BJ (cell line): ENCODE measurements around the gene ATP2A1. TPM values are rescaled to one million over a fixed set of nuclear protein-coding genes. Genes with fewer than 3 reads are reported as not detected.

Experiments
- CTCF ChIA-PET: fragments of 350-600 bp; formaldehyde crosslinking; extraction: SDS; loops from one replicate; lab custom pipeline; 2021; ENCODE audit warnings: antibody characterized with exemption, inconsistent platforms; lab: Yijun Ruan, JAX
- POLR2A ChIA-PET: fragments of 300-600 bp; sonication (Branson Sonifier 250); formaldehyde crosslinking; extraction: SDS; loops from one replicate; lab custom pipeline; 2021; ENCODE audit warnings: antibody characterized with exemption; lab: Charles Lee
- DNase-seq: peaks from one replicate; pipeline ENCODE4 v3.0.0-alpha.2; 2011; ENCODE audit warnings: low read depth
- H3K27me3 ChIP-seq: 2 replicates; pipeline ENCODE4 v1.6.0; 2011; ENCODE audit warnings: low read length; ENCODE audit not compliant: control insufficient read depth, insufficient read depth
- H3K36me3 ChIP-seq: 2 replicates; pipeline ENCODE4 v1.5.1; 2011; ENCODE audit warnings: low read length; ENCODE audit not compliant: control insufficient read depth, insufficient read depth
- H3K4me3 ChIP-seq: 2 replicates; pipeline ENCODE4 v1.5.1; 2011; ENCODE audit warnings: low read depth, mild to moderate bottlenecking, control low read depth, low read length
- CTCF ChIP-seq: IDR thresholded peaks from 2 replicates; pipeline ENCODE4 v1.5.1; 2011; ENCODE audit warnings: low read depth, mild to moderate bottlenecking, control low read depth, inconsistent platforms, low read length, moderate library complexity; ENCODE audit not compliant: insufficient read depth
- polyA plus RNA-seq: library from polyadenylated mRNA; depleted of rRNA; stranded (reverse); fragments of >200 nt; gene quantifications from 2 replicates; pipeline ENCODE4 v1.2.3, GENCODE V29; 2011

The ATP2A1 gene
- polyA plus RNA-seq, 1 experiment, result 0.44 TPM

DNA sequence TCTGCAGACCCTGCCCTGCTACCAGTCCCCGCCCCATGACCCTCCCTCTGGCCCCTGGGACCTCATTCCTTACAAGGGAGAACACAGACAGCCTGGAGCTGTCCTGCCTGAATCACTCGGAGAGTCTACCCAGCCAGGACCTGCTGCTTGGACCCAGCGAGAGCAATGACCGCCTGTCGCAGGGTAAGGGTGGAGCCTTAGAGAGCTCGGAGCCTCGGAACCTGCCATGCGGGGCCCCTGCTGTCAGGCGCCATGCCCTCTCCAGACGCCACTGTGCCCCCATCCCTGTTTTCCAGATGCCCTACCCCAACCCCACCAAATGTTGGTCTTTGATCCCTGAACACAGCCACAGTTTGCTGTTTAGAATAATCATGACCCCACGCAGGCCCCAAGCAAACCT, 9.1 kb upstream of the ATP2A1 start:
- CTCF ChIA-PET, result interaction anchor here (5.0 kb wide), 1 partner anchor 76 kb away, joined by 24 read pairs; no protein-coding TSS in a partner anchor
- peaks cover 35% of the 10 kb centered on the region for H3K36me3 ChIP-seq

DNA sequence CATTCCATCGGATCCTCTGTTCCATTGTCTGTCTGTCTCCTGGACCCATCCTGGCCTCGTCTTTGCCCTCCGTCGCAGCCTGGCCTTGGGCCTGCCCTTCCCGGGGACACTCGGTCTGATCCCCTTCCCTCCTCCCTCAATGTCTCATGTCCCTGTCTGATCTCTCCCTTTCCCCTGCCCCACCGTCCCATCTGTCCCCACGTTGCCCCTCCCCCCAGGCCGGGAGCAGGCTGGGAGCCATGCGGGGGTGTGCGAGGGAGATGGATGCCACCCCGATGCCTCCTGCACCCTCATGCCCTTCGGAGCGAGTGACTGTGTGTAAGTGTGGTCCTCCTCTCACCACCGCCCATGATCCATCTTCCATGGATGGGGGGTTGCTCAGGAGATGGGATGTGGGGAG, 5.3 kb upstream of the ATP2A1 start:
- DNase-seq, result no peak
- no peak for TF ChIP-seq CTCF
- Histone ChIP-seq H3K4me3 (no peak overlapping the region), H3K36me3 (peaks cover 32% of the 10 kb centered on the region), H3K27me3 (no peaks in the 10 kb centered on the region)
- ChIA-PET POLR2A (no interaction called here), CTCF (interaction anchor here (0.8 to 5.0 kb wide), 7 partner anchors 8 to 72 kb away, joined by 3 to 24 read pairs (median 4); partner anchors contain the start of genes SH2B1 and TUFM)

More for the DNA sequence above, 9.1 kb upstream of the ATP2A1 start:
- Histone ChIP-seq H3K4me3 (no peak overlapping the region), H3K27me3 (no peaks in the 10 kb centered on the region)
- POLR2A ChIA-PET, result no interaction called here
- no peak for DNase-seq
- TF ChIP-seq CTCF, result no peak

GRCh38 chr16:28873543-28874201, 4.6 kb upstream of the ATP2A1 start:
- CTCF ChIA-PET, result interaction anchor here (1.0 to 5.0 kb wide), 8 partner anchors 9 to 71 kb away, joined by 3 to 24 read pairs (median 4); partner anchors contain the start of genes SH2B1 and TUFM
- peak; percentile 77 for TF ChIP-seq CTCF
- DNase-seq, result no peak
- Histone ChIP-seq H3K36me3 (peaks cover 32% of the 10 kb centered on the region), H3K4me3 (no peak overlapping the region), H3K27me3 (no peaks in the 10 kb centered on the region)
- POLR2A ChIA-PET, result no interaction called here

- TF ChIP-seq CTCF, result no peak
- POLR2A ChIA-PET, result no interaction called here
- CTCF ChIA-PET, result interaction anchor here (1.0 to 2.6 kb wide), 6 partner anchors 8 to 61 kb away, joined by 3 to 14 read pairs (median 4); partner anchors contain the start of gene TUFM
Observed at GRCh38 chr16:28874406-28874805, 3.9 kb upstream of the ATP2A1 start.

GRCh38 chr16:28875134-28876018, 2.9 kb upstream of the ATP2A1 start:
- H3K36me3 ChIP-seq, result peaks cover 16% of the 10 kb centered on the region
- DNase-seq, result no peak
- no peak overlapping the region for H3K4me3 ChIP-seq
- CTCF ChIA-PET, result interaction anchor here (1.2 to 2.6 kb wide), 2 partner anchors 11 to 12 kb away, joined by 3 to 14 read pairs; partner anchors contain the start of gene SH2B1
- no peaks in the 10 kb centered on the region for H3K27me3 ChIP-seq
- POLR2A ChIA-PET, result interaction anchor here (0.5 kb wide), 1 partner anchor 9 kb away, joined by 13 read pairs; no protein-coding TSS in a partner anchor
- no peak for TF ChIP-seq CTCF

More at GRCh38 chr16:28874406-28874805, 3.9 kb upstream of the ATP2A1 start:
- Histone ChIP-seq H3K36me3 (peaks cover 24% of the 10 kb centered on the region), H3K4me3 (no peak overlapping the region), H3K27me3 (no peaks in the 10 kb centered on the region)
- no peak for DNase-seq
